GM13977 (cell line): Measurements from ENCODE around the gene LRRN4.

ENCODE experiments used
- DNase-seq: peaks from one replicate; pipeline ENCODE4 v3.0.0; 2012; ENCODE audit warnings: low spot score
- CTCF ChIP-seq: IDR thresholded peaks from 2 replicates; pipeline ENCODE4 v1.5.1; 2012; ENCODE audit warnings: mild to moderate bottlenecking, control low read depth; ENCODE audit not compliant: insufficient read depth; ENCODE audit errors: extremely low read depth, missing control alignments
- in situ Hi-C: fragments of 300-500 bp; cut with MboI; formaldehyde crosslinking; loops from one replicate; pipeline ENCODE4 v1.12.0; 2022; ENCODE audit warnings: low sequenced_read_pairs, low pct_unique_long_range_greater_than_20kb, mixed read lengths, inconsistent platforms; ENCODE audit not compliant: unreplicated experiment

The LRRN4 gene

GRCh38 chr20:6053776-6054688, at the start of gene LRRN4:
LRRN4 (minus strand) TSS chr20:6054060; CDS start chr20:6052799, 1,261 bp downstream.
- in situ Hi-C loops, result no loop called here
- no peak for DNase-seq

GRCh38 chr20:6103301-6103700, 49.4 kb upstream of the LRRN4 start:
- in situ Hi-C loops, result no loop called here
- TF ChIP-seq CTCF, result no peak
- DNase-seq, result no peak

More at GRCh38 chr20:6053776-6054688, at the start of gene LRRN4:
- no peak for TF ChIP-seq CTCF

GRCh38 chr20:6101346-6101745, 47.5 kb upstream of the LRRN4 start:
- DNase-seq, result no peak
- TF ChIP-seq CTCF, result no peak
- in situ Hi-C loops, result no loop called here

- TF ChIP-seq CTCF, result no peak
- in situ Hi-C loops, result no loop called here
These were observed 46.4 kb upstream of the LRRN4 start for GRCh38 chr20:6100246-6100645.

GRCh38 chr20:6099819-6100218, 46.0 kb upstream of the LRRN4 start:
- in situ Hi-C loops, result no loop called here
- DNase-seq, result no peak
- no peak for TF ChIP-seq CTCF

More at GRCh38 chr20:6100246-6100645, 46.4 kb upstream of the LRRN4 start:
- no peak for DNase-seq

GRCh38 chr20:6095409-6095808, 41.5 kb upstream of the LRRN4 start:
- DNase-seq, result no peak
- in situ Hi-C loops, result no loop called here
- TF ChIP-seq CTCF, result no peak
